MM.1S (cell line): ENCODE measurements around the gene RIPOR2.

Source experiments
- DNase-seq: peaks from one replicate; pipeline ENCODE4 v3.0.0-alpha.2; 2015
- H2AFZ ChIP-seq: fragments of 300-600 bp; sonication (generic); 2 replicates; pipeline ENCODE4 v1.6.0; 2016; ENCODE audit warnings: antibody characterized with exemption, low read length
- H3F3A ChIP-seq: fragments of 300-600 bp; sonication (generic); 2 replicates; pipeline ENCODE4 v1.6.1; 2016; ENCODE audit warnings: mild to moderate bottlenecking, antibody characterized with exemption, low read length, moderate library complexity, mixed read lengths; ENCODE audit not compliant: insufficient read depth
- H3K27ac ChIP-seq: fragments of 300-600 bp; sonication (generic); 2 replicates; pipeline ENCODE4 v1.5.1; 2016; ENCODE audit warnings: mild to moderate bottlenecking, low read length
- H3K27me3 ChIP-seq: fragments of 300-600 bp; sonication (generic); replicated peaks from 2 replicates; pipeline ENCODE4 v1.6.0; 2016; ENCODE audit warnings: low read length; ENCODE audit not compliant: insufficient read depth
- H3K36me3 ChIP-seq: fragments of 300-600 bp; sonication (generic); replicated peaks from 2 replicates; pipeline ENCODE4 v1.6.1; 2016; ENCODE audit warnings: mild to moderate bottlenecking, low read length, mixed read lengths; ENCODE audit not compliant: insufficient read depth
- H3K4me1 ChIP-seq: fragments of 300-600 bp; sonication (generic); 2 replicates; pipeline ENCODE4 v1.6.1; 2016; ENCODE audit warnings: low read length, mixed read lengths
- H3K4me2 ChIP-seq: fragments of 300-600 bp; sonication (generic); 2 replicates; pipeline ENCODE4 v1.6.0; 2016; ENCODE audit warnings: low read depth, low read length
- H3K4me3 ChIP-seq: fragments of 300-600 bp; sonication (generic); 2 replicates; pipeline ENCODE4 v1.5.1; 2016; ENCODE audit warnings: low read length, mixed read lengths
- H3K79me2 ChIP-seq: fragments of 300-600 bp; sonication (generic); 2 replicates; pipeline ENCODE4 v1.6.1; 2016; ENCODE audit warnings: mixed run types, low read length, mixed read lengths
- H3K9ac ChIP-seq: fragments of 300-600 bp; sonication (generic); 2 replicates; pipeline ENCODE4 v1.6.1; 2016; ENCODE audit warnings: low read length, mixed read lengths
- H3K9me2 ChIP-seq: fragments of 300-600 bp; sonication (generic); replicated peaks from 2 replicates; pipeline ENCODE4 v1.6.1; 2016; ENCODE audit warnings: mild to moderate bottlenecking, low read length, mixed read lengths; ENCODE audit not compliant: insufficient read depth
- H3K9me3 ChIP-seq: fragments of 300-600 bp; sonication (generic); replicated peaks from 2 replicates; pipeline ENCODE4 v1.6.1; 2016; ENCODE audit warnings: mild to moderate bottlenecking, low read length, mixed read lengths; ENCODE audit not compliant: insufficient read depth
- H4K20me1 ChIP-seq: fragments of 300-600 bp; sonication (generic); 2 replicates; pipeline ENCODE4 v1.6.1; 2016; ENCODE audit warnings: mild to moderate bottlenecking, low read length, moderate library complexity, mixed read lengths; ENCODE audit not compliant: insufficient read depth
- CTCF ChIP-seq: fragments of 300-600 bp; sonication (generic); IDR thresholded peaks from 2 replicates; pipeline ENCODE4 v1.5.1; 2016; ENCODE audit warnings: antibody characterized with exemption, low read length, mixed read lengths
- EZH2 ChIP-seq: fragments of 300-600 bp; sonication (generic); optimal IDR thresholded peaks from 2 replicates; pipeline ENCODE3; 2017; ENCODE audit warnings: low read depth, mild to moderate bottlenecking, antibody characterized with exemption, low read length, mixed read lengths
- EZH2phosphoT487 ChIP-seq: fragments of 300-600 bp; sonication (generic); IDR thresholded peaks from 2 replicates; pipeline ENCODE4 v1.6.1; 2018; ENCODE audit warnings: antibody characterized with exemption, low read length

RIPOR2 gene

GRCh38 chr6:24775520-24776058, 160.2 kb downstream of the RIPOR2 start:
- no peak for TF ChIP-seq EZH2
- no peak for TF ChIP-seq EZH2phosphoT487
- TF ChIP-seq CTCF = no peak
- no peaks in the 10 kb centered on the region for H3K9me2 ChIP-seq
- H3K9me3 ChIP-seq = no peaks in the 10 kb centered on the region
- peaks cover 54% of the 10 kb centered on the region for H3K79me2 ChIP-seq
- peaks cover 23% of the 10 kb centered on the region for H4K20me1 ChIP-seq
- H3F3A ChIP-seq = peaks cover 16% of the 10 kb centered on the region; the same call in 1 of the 2 replicates
- DNase-seq = peak; percentile 19
- H3K4me3 ChIP-seq = peak overlapping the region; percentile 84
- peak overlapping the region; percentile 61 for H2AFZ ChIP-seq
- H3K9ac ChIP-seq = peak overlapping the region; percentile 97
- peaks cover 17% of the 10 kb centered on the region; the same call in 1 of the 2 replicates for H3K4me1 ChIP-seq
- no peaks in the 10 kb centered on the region for H3K27me3 ChIP-seq
- peak overlapping the region; percentile 93; the same call in 1 of the 2 replicates for H3K27ac ChIP-seq
- peak overlapping the region; percentile 84 for H3K4me2 ChIP-seq
- no peaks in the 10 kb centered on the region; the same call in 1 of the 2 replicates for H3K36me3 ChIP-seq

DNA sequence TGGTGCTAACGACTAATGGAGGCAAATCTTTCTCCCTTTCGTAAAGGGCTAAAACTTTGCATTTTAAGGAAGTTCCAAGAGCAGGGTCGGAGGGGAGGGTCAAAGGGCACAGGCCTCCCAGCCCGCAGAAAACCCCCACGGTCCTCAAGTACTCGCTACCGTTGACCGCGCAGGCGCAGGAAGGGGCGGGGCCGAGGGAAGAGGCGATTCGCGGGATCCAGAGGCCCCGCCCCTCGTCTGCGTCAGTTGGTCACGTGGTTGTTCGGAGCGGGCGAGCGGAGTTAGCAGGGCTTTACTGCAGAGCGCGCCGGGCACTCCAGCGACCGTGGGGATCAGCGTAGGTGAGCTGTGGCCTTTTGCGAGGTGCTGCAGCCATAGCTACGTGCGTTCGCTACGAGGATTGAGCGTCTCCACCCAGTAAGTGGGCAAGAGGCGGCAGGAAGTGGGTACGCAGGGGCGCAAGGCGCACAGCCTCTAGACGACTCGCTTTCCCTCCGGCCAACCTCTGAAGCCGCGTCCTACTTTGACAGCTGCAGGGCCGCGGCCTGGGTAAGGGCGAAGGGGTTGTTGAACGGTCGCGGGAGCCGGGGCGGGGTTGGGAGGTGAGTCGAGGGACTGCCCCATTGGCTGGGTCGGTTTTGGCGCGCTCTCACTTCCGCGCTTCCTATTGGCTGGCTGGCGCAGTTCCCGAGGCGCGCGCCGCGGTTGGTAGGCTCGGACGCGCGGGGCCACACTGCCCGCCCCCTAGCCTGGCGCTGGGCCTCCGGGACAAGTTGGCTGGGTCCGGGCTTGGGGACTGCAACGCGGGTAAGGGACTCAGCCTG, 160.9 kb downstream of the RIPOR2 start, which contains the start of gene GMNN:
Gene GMNN, plus strand, starts transcription at position 242 of the 824 bp plus-strand sequence. CDS start 2,310 bp downstream, outside the sequence.
- peak; percentile 97 for DNase-seq
- H3K9me3 ChIP-seq = no peaks in the 10 kb centered on the region
- peaks cover 16% of the 10 kb centered on the region; the same call in 1 of the 2 replicates for H3F3A ChIP-seq
- H3K4me3 ChIP-seq = peak within 1 kb of the TSS; percentile 84
- peaks cover 17% of the 10 kb centered on the region; the same call in 1 of the 2 replicates for H3K4me1 ChIP-seq
- H4K20me1 ChIP-seq = peaks cover 23% of the 10 kb centered on the region
- H3K36me3 ChIP-seq = no peaks in the 10 kb centered on the region; the same call in 1 of the 2 replicates
- H3K79me2 ChIP-seq = peaks cover 48% of the 10 kb centered on the region
- TF ChIP-seq EZH2phosphoT487 (no peak), EZH2 (no peak), CTCF (no peak)
- no peaks in the 10 kb centered on the region for H3K9me2 ChIP-seq
- H3K4me2 ChIP-seq = peak within 1 kb of the TSS; percentile 84
- H3K27me3 ChIP-seq = no peaks in the 10 kb centered on the region
- peak within 1 kb of the TSS; percentile 90 for H2AFZ ChIP-seq
- H3K27ac ChIP-seq = peak within 1 kb of the TSS; percentile 93
- peak within 1 kb of the TSS; percentile 97 for H3K9ac ChIP-seq

DNA sequence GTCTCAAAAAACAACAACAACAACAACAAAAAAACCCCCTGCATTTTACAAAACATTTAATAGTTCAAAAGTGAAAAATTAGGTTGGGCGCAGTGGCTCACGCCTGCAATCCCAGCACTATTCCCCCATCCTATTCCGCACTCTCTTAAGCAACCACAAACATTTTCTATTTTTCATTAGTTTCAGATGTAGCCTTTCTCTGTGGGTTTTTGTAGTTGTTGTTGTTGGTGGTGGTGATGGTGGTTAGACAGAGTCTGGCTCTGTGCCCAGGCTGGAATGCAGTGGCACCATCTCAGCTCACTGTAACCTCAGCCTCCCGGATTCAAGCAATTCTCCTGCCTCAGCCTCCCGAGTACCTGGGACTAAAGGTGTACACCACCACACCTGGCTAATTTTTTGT, 167.4 kb downstream of the RIPOR2 start:
- Histone ChIP-seq H3K36me3 (no peaks in the 10 kb centered on the region), H3K9me2 (no peaks in the 10 kb centered on the region), H3K4me2 (no peak overlapping the region), H4K20me1 (no peaks in the 10 kb centered on the region), H2AFZ (no peak overlapping the region), H3K9ac (no peak overlapping the region), H3K79me2 (no peaks in the 10 kb centered on the region), H3K9me3 (no peaks in the 10 kb centered on the region), H3K4me1 (no peaks in the 10 kb centered on the region), H3F3A (no peaks in the 10 kb centered on the region), H3K27ac (no peak overlapping the region), H3K4me3 (no peak overlapping the region), H3K27me3 (no peaks in the 10 kb centered on the region)
- no peak for DNase-seq
- TF ChIP-seq EZH2phosphoT487 = no peak
- no peak for TF ChIP-seq CTCF
